OCI-LY3 (cell line): ENCODE data around the gene ITSN2.

Experiments
- CTCF ChIP-seq: fragments of 200-600, 300-600 bp; sonication (generic); IDR thresholded peaks from 2 replicates; pipeline ENCODE4 v1.5.1; 2014; ENCODE audit warnings: antibody characterized with exemption, low read length, low read depth
- EZH2phosphoT487 ChIP-seq: fragments of 200-600 bp; shearing (Covaris generic); IDR thresholded peaks from 2 replicates; pipeline ENCODE4 v1.6.1; 2018; ENCODE audit warnings: antibody characterized with exemption, mixed run types, low read depth

DNA sequence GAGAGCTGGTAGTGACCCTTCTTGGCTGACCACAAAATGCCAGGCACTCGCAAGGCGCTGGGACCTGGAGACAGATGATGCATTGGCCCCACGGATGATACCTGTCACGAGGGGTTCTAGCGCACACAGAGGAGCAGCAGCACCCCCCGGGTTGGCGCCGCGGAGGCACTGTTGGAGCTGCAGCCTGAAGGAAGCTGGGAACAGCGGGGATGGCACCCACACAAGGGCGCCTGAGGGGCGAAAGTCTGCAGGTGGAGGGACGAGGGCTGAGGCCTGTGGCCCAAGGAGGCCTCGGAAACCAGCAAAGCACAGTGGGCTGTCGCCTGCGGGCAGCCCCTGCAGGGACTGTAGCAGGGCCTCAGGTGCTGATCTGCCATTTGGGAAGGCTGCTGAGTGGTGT, 151.8 kb downstream of the ITSN2 start:
- TF ChIP-seq CTCF (no peak), EZH2phosphoT487 (no peak)
